IPS-18c (cell line): ENCODE data around the gene PLET1.

Source experiments
- H3K4me3 ChIP-seq: 2 replicates; pipeline ENCODE4 v1.7.0; 2013; ENCODE audit warnings: low read depth, mild to moderate bottlenecking, low read length, moderate library complexity; ENCODE audit not compliant: insufficient read depth
- H3K9me3 ChIP-seq: one replicate; pipeline ENCODE4 v1.6.1; 2013; ENCODE audit warnings: mild to moderate bottlenecking, low read length, moderate library complexity; ENCODE audit not compliant: control insufficient read depth, insufficient read depth

PLET1 gene

DNA sequence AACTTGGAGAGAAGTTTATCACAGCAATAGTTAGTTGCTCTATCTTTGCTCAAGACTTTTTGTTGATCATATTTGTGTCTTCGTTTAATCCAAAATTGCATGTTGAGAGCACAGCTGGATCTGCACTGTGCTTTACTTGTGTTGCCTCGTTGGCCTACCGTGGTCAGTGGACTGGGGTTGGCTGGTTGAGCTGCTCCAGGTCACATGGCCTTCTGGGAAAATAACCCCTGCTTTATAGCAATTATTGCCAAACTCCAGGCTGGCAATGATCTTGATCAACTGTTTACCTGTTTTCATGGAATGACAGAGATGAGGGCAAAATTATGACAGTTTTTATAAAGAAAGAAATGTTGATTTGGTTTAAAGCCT, 5.7 kb upstream of the PLET1 start:
- H3K9me3 ChIP-seq, result no peaks in the 10 kb centered on the region

GRCh38 chr11:112265659-112266409, 5.2 kb upstream of the PLET1 start:
- H3K4me3 ChIP-seq, result no peak overlapping the region
- H3K9me3 ChIP-seq, result peaks cover 2% of the 10 kb centered on the region

More for the DNA sequence above, 5.7 kb upstream of the PLET1 start:
- no peak overlapping the region for H3K4me3 ChIP-seq

DNA sequence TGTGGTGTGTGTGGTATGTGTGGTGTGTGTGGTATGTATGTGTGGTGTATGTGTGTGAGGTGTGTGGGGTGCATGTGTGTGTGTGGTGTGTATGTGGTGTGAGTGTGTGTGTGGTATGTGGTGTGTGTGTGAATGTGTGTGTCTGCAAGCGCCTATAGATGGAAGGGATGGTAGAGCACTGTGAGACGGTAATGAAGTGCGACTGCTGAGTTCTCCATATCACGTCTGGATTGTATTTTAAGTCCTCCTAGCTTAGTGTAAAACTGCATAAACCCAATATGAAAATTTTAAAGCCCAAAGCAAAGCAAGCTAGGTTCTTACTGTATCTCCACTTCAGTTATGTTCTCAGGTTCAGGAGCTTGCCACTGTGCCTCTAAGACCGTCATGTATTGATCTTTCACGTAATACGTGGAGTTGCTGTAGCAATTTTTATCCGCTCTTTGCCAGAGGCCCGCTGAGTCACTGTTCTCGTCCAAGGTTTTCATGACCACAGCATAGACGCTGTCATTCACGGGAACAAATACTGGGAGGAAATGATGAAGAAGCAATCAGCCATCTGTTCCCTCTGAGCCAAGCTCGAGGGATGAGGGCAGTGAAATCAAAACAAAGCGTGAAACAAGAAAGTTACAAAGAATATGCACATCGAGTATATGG, 5.5 kb downstream of the PLET1 start:
- H3K4me3 ChIP-seq, result no peak overlapping the region

DNA sequence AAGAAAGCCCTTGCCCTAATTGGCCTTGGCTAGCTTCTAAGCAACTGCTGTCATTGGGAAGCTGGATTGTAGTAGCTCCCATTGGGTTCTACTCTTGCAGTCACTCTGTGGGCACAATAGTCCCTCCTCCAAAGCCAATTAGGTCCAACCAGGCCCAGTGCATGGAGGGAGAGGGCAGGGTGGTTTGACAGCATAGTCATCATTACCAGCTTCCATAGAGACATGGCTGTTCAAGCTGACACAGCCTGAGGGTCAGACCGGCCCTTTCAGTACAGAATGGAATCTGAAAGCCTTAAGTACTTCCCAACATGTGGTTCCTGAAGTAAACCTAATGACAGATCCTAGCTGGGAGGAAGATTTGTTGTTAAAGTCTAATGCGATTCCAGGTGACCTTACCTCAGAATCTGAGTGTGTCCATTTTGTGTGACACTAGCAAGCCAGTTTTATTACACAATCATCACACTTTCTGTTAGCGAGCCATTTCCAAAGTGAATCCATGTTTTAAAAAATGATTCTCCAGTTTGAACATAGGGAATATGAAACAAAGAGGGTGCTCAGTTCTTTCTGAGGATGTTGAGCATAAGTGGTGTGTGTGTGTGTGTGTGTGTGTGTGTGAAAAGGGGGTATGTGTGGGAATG, 6.9 kb downstream of the PLET1 start:
- Histone ChIP-seq H3K9me3 (no peaks in the 10 kb centered on the region), H3K4me3 (no peak overlapping the region)

More for the DNA sequence above, 5.5 kb downstream of the PLET1 start:
- no peaks in the 10 kb centered on the region for H3K9me3 ChIP-seq

GRCh38 chr11:112249871-112250610, 10.6 kb downstream of the PLET1 start:
- Histone ChIP-seq H3K9me3 (no peaks in the 10 kb centered on the region), H3K4me3 (no peak overlapping the region)

GRCh38 chr11:112248201-112248600, 12.5 kb downstream of the PLET1 start:
- Histone ChIP-seq H3K9me3 (peaks cover 3% of the 10 kb centered on the region), H3K4me3 (no peak overlapping the region)

GRCh38 chr11:112247201-112247600, 13.5 kb downstream of the PLET1 start:
- Histone ChIP-seq H3K4me3 (no peak overlapping the region), H3K9me3 (peaks cover 3% of the 10 kb centered on the region)

DNA sequence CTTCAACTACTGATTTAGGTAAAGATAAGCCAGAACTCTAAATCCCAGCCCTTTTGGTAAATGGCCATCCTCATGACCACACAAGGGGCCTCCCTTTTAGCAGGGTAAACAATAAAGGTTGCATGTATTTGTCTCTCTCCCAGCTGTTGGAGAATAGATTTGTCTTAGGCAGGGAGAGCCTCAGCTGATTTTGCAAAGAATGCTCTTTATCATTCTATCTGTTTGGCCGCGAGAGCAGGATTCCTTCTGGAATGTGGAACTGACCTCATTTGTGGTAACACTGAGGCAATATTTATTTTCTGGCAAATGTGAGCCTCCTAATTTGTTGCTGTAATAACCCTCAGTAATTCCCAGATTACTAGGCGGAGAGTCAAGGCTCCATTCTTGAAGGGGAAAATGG, 19.2 kb downstream of the PLET1 start:
- Histone ChIP-seq H3K9me3 (peaks cover 3% of the 10 kb centered on the region), H3K4me3 (no peak overlapping the region)

DNA sequence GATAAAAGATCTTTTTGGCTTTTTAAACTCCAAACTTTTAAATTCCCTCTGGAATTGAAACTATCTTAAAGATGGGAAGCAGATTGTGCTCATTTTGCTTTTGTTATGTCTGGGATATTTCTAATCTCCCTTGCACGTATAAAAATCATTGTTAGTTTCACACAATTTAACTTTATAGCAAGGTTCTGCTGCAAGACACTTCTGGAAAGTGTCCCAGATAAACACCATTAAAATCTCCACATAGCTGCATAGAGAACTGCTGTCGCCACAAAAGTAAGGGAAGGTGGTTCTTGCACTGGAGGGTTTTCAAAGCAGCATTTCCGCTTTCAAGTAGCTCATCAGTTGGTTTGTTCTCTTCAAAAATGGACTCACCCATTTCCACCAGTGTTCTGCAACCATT, 22.6 kb downstream of the PLET1 start:
- no peaks in the 10 kb centered on the region for H3K9me3 ChIP-seq
- H3K4me3 ChIP-seq, result no peak overlapping the region

- Histone ChIP-seq H3K9me3 (no peaks in the 10 kb centered on the region), H3K4me3 (no peak overlapping the region)
Observed at GRCh38 chr11:112237451-112237850, 23.2 kb downstream of the PLET1 start.

- Histone ChIP-seq H3K4me3 (no peak overlapping the region), H3K9me3 (no peaks in the 10 kb centered on the region)
Observed at GRCh38 chr11:112235750-112236390, 24.8 kb downstream of the PLET1 start.

- Histone ChIP-seq H3K4me3 (no peak overlapping the region), H3K9me3 (no peaks in the 10 kb centered on the region)
Observed at GRCh38 chr11:112231952-112232351, 28.7 kb downstream of the PLET1 start.

DNA sequence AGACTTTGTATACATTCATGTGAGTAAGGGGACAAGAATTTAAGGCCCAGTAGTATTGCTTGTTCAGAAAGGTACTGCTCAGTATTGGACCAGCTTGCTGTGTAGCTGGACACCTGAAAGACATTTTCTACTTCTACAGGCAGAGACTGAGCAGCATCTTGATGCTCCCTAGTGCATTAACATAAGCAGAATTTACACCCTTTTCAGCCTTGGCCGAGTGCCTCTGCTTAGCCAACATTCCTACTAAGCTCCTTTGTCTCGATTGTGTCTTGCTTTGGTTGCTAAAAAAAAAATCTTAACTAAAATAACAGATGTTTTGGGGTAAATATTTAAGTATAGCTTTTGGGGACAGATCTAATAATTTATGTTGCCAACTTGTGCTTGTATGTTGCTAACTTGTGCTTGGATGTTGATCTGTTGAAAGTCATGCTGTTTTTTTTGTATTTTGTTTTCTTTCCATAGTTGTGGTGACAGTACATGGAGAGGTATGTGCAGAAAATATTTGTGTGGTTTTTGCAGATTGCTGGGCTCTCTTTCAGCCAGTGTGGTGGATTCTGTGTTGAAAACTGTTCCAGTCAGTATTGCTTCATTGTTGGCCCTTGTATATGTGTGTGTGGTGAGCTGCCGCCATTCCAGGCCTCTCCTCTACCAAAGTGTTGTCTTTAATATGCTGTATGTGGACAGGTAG, 30.8 kb downstream of the PLET1 start:
- Histone ChIP-seq H3K4me3 (no peak overlapping the region), H3K9me3 (no peaks in the 10 kb centered on the region)

DNA sequence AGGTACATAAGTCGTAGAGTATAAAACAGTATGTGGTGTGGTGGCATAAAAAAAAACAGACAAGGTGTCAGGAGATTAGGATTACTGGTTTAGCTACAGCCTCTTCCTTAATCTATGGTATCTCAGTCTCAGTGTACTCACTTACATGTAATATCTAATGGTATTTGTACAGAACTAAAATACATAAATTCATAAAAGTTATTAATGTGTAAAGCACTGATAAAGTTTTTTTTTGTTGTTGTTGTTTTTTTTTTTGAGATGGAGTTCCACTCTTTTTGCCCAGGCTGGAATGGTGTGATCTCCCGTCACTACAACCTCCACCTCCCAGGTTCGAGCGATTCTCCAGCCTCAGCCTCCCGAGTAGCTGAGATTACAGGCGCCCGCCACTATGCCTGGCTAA, 31.5 kb downstream of the PLET1 start:
- Histone ChIP-seq H3K4me3 (no peak overlapping the region), H3K9me3 (no peaks in the 10 kb centered on the region)

GRCh38 chr11:112228706-112229105, 32.0 kb downstream of the PLET1 start:
- Histone ChIP-seq H3K4me3 (no peak overlapping the region), H3K9me3 (no peaks in the 10 kb centered on the region)

DNA sequence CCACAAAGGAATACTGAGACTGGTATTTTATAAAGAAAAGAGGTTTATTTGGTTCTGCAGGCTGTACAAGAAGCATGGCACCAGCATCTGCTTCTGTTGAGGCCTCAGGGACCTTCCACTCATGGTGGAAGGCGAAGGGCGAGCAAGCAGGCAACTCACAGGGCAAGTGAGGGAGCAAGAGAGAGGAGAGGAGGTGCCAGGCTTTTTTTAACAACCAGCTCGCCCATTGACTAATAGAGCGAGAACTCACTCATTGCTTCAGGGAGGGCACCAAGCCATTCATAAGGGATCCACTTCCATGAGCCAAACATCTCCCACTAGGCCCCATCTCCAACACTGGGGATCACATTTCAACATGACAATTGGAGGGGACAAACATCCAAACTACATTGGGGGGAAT, 33.2 kb downstream of the PLET1 start:
- peak overlapping the region; percentile 83 for H3K4me3 ChIP-seq

More for the DNA sequence above, 33.2 kb downstream of the PLET1 start:
- H3K9me3 ChIP-seq, result no peaks in the 10 kb centered on the region
